HG02571 (cell line): ENCODE data around the gene AKNA.

Experiments
- ATAC-seq: cut with Tn5 transposase; IDR thresholded peaks from one replicate; pipeline ENCODE4 v1.9.1; 2021; ENCODE audit warnings: mild to moderate bottlenecking, moderate library complexity; ENCODE audit not compliant: unreplicated experiment

Gene AKNA

GRCh38 chr9:114307899-114308267 is 79.9 kb downstream of the AKNA start:
- no peak for ATAC-seq

- no peak for ATAC-seq
These were observed 83.2 kb downstream of the AKNA start for GRCh38 chr9:114304416-114305188.

GRCh38 chr9:114303977-114304376 is 83.8 kb downstream of the AKNA start:
- no peak for ATAC-seq

- no peak for ATAC-seq
These were observed 84.2 kb downstream of the AKNA start for GRCh38 chr9:114303571-114303970.

GRCh38 chr9:114302727-114303126 is 85.1 kb downstream of the AKNA start:
- no peak for ATAC-seq

- ATAC-seq: no peak
These were observed 85.8 kb downstream of the AKNA start for GRCh38 chr9:114301798-114302565.

GRCh38 chr9:114300846-114301797 is 86.7 kb downstream of the AKNA start:
- no peak for ATAC-seq

- ATAC-seq: no peak
These were observed 87.5 kb downstream of the AKNA start for GRCh38 chr9:114300153-114300845.

GRCh38 chr9:114299286-114300152 is 88.3 kb downstream of the AKNA start:
- no peak for ATAC-seq

- ATAC-seq: no peak
These were observed 91.4 kb downstream of the AKNA start for GRCh38 chr9:114296338-114296737.

GRCh38 chr9:114294664-114295063 is 93.1 kb downstream of the AKNA start:
- no peak for ATAC-seq

- no peak for ATAC-seq
These were observed 95.7 kb downstream of the AKNA start for GRCh38 chr9:114291886-114292590.

GRCh38 chr9:114291064-114291474 is 96.7 kb downstream of the AKNA start:
- ATAC-seq: no peak

- ATAC-seq: no peak
These were observed 97.2 kb downstream of the AKNA start for GRCh38 chr9:114290561-114290986.

- ATAC-seq: no peak
These were observed 98.0 kb downstream of the AKNA start for GRCh38 chr9:114289571-114290481.

- no peak for ATAC-seq
These were observed 98.7 kb downstream of the AKNA start for GRCh38 chr9:114289106-114289505.

GRCh38 chr9:114288193-114289091 is 99.3 kb downstream of the AKNA start:
- no peak for ATAC-seq
